HG02623 (cell line): ENCODE measurements around the gene GRIK4.
A peak's percentile ranks its signal among the peaks of the same experiment; 100 is the strongest.

ENCODE experiments used
- ATAC-seq: cut with Tn5 transposase; IDR thresholded peaks from one replicate; pipeline ENCODE4 v1.9.1; 2021; ENCODE audit warnings: moderate library complexity; ENCODE audit not compliant: unreplicated experiment

Gene GRIK4

GRCh38 chr11:120629407-120630080 is 118.0 kb downstream of the GRIK4 start:
- ATAC-seq, result no peak

DNA sequence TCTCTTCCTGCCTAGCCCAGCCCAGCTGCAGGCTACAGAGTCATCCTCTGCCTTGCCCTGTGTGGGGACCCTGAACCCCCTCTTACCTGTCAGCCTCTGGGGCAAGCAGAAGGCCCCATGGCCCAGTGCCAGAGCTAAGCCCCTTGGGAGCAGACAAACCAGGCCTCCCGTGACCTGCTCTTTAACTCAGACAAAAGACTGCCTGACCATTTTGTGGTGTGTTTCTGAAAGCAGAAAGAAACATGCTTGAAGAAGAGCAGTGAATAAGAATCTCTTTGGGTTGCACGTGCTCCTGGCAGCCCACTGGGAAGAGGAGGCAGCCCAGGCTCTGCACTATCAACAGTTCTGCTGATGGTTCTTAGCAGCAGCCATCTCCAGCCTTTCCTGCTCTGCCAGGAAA is 118.6 kb downstream of the GRIK4 start:
- ATAC-seq, result no peak

DNA sequence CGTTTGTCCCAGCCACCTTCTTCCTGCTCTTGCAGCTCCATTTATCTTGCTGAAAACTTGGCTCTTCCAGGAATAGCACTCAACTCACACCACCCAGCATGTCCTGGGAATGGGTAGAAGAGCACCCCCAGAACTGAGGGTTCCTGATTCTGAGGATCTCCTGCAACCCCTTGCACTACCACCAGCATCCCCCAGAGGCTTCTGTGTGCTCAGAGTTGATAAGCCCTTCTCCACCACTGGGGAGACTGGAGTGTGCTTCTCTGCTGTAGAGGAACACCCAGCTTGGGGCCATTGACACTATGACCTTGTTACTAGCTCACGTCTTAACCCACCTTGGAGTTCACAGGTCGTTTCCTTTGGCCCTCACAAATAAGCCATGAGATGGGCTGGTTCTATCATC is 121.0 kb downstream of the GRIK4 start:
- no peak for ATAC-seq

DNA sequence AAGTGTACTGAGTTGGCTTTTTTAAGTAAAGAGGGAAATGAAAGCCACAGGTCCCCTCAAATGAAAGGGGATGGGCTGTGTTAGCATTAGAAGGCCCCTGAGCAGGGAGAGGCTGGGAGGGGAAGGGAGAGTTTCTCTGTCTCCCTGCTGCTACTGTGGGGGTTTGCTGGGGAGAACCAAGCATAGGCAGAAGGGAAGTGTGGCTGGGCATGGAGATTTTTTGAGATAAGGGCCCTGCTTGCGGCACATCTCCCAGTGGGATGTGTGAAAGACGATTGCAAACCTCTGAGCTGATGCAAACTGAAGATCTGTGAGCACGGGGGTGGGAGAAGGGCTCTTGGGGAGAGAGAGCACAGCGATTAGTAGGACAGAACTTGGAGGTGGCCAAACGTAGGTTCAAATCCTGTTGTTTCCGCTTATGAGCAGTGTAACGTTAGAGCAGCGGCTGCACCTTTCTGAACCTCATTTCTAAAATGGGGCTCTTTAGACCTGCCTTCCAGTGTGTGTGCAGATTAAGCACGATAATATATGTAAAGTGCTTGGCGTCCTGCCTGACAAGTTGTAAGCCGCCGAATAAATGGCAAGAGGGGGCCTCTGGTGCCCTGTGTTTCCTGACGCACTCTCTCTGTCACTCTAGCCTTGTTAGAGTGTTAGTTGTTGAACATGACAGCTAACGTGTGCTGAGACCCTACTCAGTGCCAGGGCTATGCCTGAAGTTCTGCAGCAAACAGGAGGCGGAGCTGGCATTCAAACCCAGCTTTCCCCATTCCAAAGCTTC is 122.3 kb downstream of the GRIK4 start:
- no peak for ATAC-seq

GRCh38 chr11:120634706-120635105 is 123.2 kb downstream of the GRIK4 start:
- ATAC-seq, result no peak

GRCh38 chr11:120635136-120635810 is 123.7 kb downstream of the GRIK4 start:
- ATAC-seq, result no peak

DNA sequence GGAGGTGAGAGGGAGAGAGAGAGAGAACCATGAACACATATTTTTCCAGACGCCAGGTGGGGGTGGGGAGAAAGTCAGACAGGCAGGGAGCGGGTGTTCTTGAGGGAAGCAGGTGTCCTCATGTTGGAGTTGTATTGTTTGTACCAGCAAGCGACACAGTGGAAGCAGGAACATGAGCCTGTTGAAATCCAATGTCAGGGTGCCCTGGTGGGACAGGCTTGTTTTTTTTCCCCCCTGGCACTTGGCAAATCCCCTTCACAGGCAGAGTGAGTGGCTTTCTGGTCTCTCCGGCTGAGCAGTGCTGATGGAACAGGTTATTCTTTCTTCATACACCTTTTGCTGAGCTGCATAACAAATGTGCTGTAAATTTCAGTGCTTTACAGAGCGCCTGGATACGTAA is 125.6 kb downstream of the GRIK4 start:
- no peak for ATAC-seq

DNA sequence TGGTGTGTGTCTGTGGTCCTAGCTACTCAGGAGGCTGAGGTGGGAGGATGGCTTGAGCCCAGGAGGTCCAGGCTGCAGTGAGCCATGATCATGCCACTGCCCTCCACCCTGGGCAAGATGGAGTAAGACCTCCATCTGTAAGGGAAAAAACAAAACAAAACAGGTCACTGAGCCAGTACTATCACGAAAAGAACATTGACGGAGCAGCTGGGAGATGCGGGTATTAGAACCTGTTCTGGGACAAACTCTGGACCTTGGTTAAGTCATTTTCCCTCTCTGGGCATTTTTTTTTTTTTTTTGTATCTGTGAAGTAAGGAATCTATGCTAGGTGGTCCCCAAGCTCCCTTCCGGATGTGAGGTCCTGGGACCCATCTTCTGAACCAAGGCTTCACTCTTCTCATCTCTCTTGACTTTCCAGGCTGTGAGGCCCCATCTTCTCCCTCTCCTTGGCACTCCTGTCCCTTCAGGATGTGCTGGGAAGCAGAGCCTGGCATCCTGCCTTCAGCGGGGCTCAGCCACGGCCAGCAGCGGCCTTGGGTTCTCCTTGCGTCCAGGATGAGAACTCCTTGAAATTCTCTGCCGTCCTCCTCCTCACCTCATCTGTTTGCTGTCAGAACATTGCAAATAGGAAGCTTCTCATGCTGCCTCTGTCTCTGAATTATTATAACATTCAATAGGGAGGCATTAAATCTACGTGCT is 130.8 kb downstream of the GRIK4 start:
- ATAC-seq, result no peak

- no peak for ATAC-seq
Observed at GRCh38 chr11:120643284-120643683, 131.7 kb downstream of the GRIK4 start.

DNA sequence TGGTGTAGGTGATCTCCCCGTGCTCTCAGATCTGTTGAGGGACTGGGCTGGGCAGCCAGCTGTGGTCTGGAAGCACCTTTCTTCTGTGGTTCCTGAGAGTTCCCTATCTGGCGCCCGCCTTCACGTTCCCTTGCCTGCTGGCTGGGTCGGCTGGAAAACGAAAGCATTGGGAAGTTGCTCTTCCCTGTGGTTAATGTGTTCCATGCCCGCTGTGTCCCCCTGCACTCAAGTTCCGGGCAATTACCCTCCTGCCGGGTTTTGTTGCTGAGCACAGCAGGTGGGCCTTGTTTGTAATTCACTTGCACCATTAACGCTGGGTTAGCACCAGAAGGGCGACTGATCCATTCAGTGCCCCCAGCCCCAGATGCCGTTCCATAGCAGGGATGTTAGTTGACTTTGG is 134.1 kb downstream of the GRIK4 start:
- no peak for ATAC-seq

DNA sequence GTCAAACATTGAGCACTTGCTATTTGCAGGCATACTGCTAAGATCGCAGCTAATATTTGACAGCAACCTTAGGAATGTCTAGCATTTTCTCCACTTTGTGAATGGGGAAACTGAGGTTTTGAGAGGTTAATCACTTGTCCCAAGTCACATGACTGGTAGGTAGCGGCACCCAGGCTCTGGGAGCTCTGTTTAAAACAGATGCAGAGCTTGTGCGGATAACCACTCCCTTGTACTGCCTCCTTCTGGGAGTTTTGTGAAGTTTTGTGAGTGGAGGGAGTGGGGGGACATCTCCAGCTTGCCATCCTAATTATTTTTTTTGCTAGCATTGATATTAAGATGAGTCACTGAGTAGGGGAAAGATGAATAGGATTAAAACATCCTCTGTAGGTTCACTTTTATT is 134.7 kb downstream of the GRIK4 start:
- no peak for ATAC-seq

DNA sequence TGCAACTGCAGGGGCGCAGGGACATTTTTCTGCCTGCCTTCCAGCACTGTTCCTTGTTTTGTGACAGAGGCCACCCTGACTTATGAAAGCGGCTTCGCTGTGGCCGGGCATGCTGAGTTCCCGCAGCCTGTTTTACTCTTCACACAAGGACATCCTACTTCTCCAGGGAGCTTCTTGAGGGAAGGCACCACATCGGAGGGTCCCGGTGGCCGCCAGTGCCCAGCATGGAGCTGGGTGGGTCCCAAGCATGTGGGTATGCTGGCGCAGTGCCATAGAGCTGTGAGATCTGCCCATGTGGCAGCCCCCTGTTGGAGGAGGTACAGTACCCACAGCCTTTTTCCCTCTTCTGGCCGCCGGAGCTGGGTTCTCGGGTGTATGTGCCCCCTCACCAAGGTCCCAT is 136.1 kb downstream of the GRIK4 start:
- no peak for ATAC-seq

GRCh38 chr11:120648771-120649170 is 137.2 kb downstream of the GRIK4 start:
- ATAC-seq, result no peak

DNA sequence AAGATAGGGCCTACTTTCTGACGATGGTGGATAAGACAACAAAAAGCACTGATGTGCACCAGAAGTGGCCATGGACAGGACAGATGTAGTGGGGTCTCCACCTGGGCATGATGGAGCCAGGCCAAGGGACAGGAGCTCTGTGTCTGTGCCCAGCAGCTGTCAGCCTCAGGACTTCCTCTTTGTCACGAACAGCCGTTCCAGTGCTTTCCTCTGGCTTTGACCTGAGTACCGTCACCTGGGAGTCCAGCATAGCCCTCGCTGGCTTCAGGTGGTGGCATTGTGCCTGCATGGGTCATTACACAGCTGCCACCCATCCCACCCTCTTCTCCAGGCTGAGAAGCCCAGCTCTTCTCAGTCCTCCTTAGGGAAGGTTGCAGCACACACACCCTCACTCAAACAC is 137.8 kb downstream of the GRIK4 start:
- no peak for ATAC-seq

DNA sequence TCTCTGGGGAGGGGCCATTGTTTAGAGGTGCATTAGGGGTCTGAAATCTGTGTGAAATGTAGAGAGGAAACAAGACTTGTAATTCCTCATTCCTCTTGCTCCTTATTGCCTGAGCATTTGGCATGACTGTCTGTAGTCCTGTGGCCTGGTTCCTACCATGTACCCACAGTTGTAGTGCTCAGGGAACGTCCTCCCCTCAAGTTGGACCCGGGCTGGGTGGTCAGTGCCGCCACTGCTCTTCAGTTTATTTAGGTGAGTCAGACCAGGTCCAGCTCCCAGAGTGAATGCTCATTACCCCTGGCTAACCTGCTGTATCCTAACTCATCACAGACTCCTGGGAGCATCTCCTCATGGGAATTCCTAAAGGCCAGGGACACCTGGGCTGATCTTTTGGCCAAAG is 139.8 kb downstream of the GRIK4 start:
- no peak for ATAC-seq

DNA sequence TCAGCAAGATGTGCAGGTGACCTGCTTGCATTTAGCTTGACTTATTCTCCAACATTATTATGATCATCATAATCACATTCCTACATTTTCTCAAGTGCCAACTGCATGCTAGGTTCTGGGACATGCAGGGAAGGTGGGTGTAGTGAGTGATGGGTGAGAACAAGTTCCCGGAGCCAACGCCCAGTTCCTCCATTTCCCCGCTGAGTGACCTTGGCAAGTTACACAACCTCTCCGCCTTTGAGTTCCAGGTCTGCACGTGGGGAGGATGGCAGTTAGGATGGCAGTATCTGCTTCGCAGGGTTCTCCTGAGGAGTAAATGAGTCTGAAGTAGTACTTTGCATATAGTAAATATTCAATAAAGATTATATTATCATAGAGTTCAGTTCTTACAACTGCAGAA is 140.3 kb downstream of the GRIK4 start:
- no peak for ATAC-seq

DNA sequence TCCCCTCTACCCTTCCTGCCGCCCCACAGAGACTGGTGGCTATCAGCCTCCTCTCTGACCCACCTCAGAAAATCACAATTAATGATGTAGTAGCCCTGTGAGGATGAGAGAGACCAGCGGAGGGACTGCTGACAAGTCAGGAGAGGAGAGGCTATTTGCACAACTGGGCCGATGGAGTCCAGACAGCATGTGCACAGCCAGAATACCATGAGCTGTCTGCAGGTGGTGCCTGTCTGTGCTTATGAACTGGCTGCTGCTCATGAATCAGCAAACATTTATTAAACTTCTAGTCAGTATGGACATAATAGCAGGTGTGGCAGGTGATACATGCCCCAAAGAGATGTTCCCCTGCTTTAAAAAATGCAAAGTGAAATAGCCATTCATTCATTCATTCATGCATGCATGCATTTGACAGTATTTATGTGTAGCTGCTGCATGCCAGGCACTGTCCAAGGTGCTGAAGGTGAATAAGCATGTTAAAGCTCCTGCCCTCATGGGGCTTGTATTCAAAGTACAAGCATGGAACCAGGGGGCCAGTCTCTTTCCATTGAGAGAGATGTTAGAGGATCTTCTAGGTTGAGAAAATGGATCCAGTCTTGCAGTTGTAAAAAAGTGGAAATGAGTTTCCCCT is 141.3 kb downstream of the GRIK4 start:
- no peak for ATAC-seq

DNA sequence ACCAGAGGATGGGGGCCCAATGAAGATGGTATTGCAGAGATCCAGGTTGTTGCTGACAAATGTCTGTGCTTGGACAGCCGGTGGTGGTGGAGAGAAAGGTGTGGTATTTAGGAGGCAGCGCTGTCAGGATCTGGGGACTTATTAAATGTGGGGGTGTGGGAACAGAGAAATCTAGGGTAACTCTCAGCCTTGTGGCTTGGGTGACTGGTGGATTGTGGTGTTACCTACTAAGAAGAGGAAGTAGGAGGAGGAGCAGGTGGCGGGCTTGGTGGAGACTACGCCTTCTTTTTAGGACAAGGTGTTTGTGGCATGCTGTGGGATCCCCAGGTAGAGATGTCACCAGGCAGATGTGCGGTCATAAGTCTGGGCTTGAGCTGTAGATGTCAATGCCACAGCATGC is 144.0 kb downstream of the GRIK4 start:
- no peak for ATAC-seq

DNA sequence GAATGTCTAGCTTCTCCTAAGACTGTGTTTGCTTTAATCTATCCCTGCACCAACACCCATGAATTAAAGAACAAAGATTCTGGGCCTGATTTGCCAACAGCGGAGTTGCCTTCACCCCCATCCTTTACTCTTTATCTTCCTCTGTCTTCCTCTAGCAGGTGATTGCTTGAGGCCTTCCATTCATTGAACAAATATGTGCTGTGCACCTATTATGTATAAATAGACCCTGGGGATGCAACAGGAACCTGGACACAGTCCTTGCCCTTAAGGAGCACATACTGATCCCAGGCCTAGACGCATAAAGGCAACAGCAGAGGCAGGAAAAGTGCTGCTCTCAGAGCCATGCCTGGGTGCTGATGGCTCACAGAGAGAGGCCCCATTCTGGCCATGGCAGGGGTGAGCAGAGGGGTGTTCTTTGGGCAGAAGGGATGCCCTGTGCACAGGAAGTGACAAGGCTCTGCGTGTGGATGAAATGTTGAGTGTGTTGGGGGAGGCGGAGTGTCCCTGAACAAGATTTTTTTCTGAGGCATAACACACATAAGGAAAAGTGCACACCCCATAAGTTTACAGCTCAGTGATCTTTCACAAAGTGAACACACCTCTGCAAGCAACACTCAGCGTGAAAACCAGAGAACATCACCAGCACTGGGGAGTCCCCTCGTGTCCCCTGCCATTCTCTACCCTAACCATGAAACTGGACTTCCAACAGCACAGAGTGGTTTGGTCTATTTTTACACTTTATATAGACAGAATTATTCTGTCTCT is 145.9 kb downstream of the GRIK4 start:
- peak; percentile 58 for ATAC-seq

- peak; percentile 44 for ATAC-seq
Observed at GRCh38 chr11:120658071-120658423, 146.5 kb downstream of the GRIK4 start.
